CD4-positive, alpha-beta T cell treated with Interleukin-2 at 100 ng/mL for 4 hours (primary cell): ENCODE measurements around the gene B3GLCT.
"Not testable (repeated sequence)": the region's sequence is repeated elsewhere in the genome, so short reads cannot be mapped to it uniquely, and the experiment has no call there.

Source experiments
- DNase-seq: peaks from one replicate; pipeline ENCODE4 v3.0.0-alpha.2; 2020; ENCODE audit warnings: low spot score

The B3GLCT gene

GRCh38 chr13:31199849-31200636 is at the start of gene B3GLCT:
TSS of gene B3GLCT (plus strand) at chr13:31199975. CDS start at chr13:31200085, 110 bp downstream.
- DNase-seq, result peak; percentile 84

GRCh38 chr13:31150315-31150985 is 49.3 kb upstream of the B3GLCT start:
- DNase-seq, result no peak

- no peak for DNase-seq
Measured at GRCh38 chr13:31151837-31152236, 47.9 kb upstream of the B3GLCT start.

- DNase-seq, result no peak
Measured at GRCh38 chr13:31154939-31155338, 44.8 kb upstream of the B3GLCT start.

DNA sequence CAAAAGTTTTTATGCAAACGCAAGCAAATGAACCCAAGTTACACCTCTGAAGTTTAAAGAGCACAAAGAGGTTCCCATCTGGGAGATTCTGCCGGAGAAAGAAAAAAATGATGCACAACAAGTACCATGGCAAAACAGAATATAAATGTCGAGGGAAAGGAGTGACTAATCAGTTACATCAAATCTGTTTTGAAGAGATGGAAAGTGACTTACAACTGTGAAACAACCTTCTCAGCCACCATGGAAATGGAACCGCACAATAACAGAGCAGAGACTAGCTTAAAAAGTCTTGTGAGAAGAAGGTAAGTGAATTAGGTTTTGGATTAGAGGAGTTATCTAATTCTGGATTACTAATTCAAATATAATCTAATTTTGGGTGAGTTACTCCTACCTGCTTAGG is 40.5 kb upstream of the B3GLCT start:
- peak; percentile 18 for DNase-seq

DNA sequence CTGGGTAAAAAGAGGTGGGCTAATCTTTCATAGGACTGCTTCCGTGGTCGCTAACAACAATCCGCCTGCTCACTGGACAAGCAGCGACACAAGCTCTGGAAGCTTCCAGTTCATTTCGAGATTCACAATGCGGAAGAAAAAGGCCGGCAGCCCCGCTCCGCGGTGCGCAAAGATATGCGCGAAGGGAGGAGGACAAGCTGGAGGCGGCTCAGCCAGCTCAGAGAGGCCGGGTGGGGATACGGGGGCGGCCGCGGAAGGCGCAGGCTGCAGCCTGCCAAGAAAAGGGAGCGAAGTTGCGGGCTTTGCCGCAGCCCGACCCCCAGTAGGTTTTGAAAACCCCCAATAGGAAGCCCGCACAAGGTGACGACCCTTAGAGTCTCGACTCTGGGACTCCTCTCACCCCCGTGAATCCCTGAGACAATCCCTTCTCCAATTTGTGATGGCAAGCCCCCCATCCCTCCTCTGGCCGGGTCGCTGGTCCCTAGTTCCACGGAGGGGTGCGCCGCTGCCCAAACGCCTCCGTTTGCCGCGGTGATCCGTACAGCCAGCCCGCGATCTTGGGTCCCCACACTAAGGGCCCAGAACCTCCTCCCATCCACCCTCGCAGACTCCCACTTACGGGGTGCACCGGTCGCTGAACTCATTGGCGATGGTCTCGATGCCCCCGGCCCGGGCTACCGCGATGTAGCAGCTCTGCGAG is 38.8 kb upstream of the B3GLCT start:
- DNase-seq, result peak; percentile 57

DNA sequence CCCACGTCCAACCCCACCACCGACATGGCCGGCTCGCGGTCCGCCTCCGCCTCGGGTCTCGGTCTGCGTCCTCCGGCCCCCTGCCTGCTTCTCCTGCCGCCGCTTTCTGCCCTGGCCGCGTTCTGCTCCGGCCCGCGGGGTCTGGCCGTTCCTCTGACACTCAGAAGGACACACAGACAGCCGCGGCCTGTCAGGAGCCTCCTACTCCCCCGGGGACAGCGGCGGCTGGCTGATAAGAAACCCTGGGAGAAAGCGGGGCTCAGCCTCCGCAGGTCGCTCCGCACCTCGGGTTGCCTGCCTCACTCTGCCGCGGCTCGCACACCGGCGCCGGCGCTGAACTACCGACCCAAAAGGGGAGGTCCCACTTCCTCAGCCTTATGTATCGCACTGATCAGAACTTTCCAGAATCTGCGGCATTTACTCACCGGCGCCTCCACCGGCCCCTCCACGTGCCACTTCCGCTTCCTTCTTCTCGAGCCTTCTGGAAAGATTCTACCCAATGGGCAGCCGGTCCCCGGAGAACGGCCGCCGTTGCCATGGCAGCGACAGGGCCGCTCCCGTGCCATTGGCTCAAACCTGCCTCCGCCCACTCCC is 38.1 kb upstream of the B3GLCT start, which contains the start of gene HSPH1:
Gene HSPH1 (minus strand): TSS at position 348 of the 594 bp plus-strand sequence. CDS start 322 bp downstream, at position 26.
- peak; percentile 98 for DNase-seq

GRCh38 chr13:31162151-31163008 is 37.4 kb upstream of the B3GLCT start:
- peak; percentile 97 for DNase-seq

DNA sequence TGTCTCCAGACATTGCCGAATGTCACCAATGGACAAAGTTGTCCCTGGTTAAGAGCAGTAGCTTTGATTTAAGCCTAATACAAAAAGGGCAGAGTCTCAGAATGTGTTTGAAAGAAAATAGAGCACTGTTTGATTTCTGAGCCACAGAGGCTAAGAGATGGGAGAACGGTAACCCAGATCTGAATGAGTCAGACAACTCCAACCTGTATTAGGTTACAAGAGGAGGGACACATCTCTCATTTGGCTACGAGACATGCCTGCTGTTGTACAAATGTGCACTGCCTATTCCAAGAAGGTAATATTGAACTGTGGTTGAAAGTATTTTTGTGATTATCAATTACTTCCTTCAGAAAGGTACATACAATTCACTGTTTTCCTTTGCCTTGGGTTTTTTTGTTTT is 33.2 kb upstream of the B3GLCT start:
- no peak for DNase-seq

DNA sequence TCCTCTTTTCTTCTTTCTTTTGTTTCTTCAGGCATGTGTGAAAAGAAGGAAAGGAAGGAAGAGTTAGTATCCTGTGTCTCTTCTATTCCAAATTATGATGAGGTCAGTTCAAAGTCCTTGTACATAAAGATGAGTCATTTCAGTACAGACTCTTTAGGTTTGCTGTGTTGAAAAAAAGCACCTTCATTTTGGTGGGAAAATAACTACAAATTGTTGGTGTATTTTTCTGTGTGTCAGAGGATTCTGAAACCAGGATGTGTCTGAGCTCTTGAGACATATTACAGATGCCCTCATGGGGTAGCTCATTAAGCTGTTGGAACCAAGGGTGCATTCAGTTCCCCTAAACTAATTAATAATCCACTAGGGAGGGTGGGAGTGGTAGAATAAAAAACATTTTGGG is 32.3 kb upstream of the B3GLCT start:
- DNase-seq, result no peak

GRCh38 chr13:31168166-31168565 is 31.6 kb upstream of the B3GLCT start:
- no peak for DNase-seq

DNA sequence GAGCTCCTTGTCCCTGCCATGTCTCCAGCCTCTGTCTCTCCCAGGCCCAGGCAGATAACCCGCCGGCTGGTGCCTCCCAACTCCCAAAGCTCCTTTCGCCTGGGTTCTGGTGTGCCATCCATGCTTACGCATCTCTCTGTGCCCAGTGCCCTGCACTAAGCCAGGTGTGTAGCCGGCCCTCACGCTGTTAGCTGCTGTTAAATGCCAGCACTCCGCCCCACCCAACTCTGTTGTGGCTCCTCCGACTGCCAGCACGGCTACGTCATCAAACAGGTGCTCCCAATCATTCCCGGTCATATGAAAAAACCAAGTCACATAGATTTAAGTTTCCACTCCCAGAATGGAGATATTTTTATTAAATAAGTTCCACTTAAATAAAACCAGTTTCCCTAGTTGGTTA is 31.0 kb upstream of the B3GLCT start:
- DNase-seq, result no peak

- no peak for DNase-seq
Measured at GRCh38 chr13:31172001-31172400, 27.8 kb upstream of the B3GLCT start.

DNA sequence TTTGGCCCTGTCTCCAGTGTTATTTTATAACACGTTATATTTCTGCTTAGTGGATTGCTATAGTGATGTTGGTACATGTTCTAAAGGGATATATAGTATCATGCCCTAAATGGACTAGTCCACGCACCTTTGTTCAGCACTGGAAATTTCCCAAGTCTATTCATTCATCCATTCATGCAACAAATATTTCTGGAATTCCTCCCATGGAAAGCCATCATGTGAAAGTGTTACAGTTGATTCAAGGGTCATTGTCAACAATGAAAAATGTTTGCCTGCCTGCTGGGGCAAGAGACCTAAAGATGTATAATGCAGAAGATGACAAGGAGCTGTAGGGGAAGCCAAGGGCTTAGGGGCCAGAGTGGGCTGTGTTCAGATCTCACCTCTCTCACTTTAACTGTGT is 27.2 kb upstream of the B3GLCT start:
- DNase-seq, result no peak

- DNase-seq, result no peak
Measured at GRCh38 chr13:31174018-31174417, 25.8 kb upstream of the B3GLCT start.

DNA sequence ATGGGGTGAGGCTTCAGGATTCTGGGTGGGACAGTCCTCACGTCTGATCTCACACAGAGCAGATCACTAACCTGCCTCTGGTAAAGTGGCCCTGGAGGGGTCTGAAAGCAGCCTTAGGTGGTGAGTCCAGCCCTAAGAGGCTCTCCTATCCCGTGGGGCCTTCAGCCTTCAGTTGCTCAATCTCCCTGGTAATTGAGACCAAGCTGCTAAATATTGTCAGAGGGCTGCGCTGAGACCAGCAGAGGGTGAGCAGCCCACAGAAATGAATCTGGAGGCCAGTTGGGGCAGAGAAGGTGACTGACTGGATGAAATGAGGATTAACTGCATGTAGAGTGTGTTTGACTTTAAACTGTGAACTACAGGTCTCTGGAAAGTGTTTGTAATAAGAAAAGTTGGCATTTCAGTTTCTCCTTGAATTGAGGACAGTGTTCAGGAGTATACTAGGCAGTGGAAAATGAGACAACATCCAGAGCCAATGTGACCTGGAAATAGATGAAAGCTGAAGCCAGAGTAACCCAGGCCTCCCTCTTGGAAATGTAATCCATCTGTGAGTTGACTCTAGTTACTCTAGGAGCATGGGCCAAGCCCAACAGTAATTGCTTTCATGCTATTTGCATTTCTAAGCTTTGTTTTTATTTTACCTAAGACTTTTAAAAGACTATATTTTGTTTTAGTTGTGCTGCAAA is 23.8 kb upstream of the B3GLCT start:
- DNase-seq, result no peak

- DNase-seq, result not testable (repeated sequence)
Measured at GRCh38 chr13:31177813-31178495, 21.8 kb upstream of the B3GLCT start.

- no peak for DNase-seq
Measured at GRCh38 chr13:31179241-31179640, 20.5 kb upstream of the B3GLCT start.

- no peak for DNase-seq
Measured at GRCh38 chr13:31179754-31180153, 20.0 kb upstream of the B3GLCT start.

GRCh38 chr13:31182987-31183386 is 16.8 kb upstream of the B3GLCT start:
- DNase-seq, result no peak
